Glutamatergic neuron (in vitro differentiated cells): Measurements from ENCODE around the gene GNGT2. TPM values are rescaled to one million over a fixed set of nuclear protein-coding genes. Genes with fewer than 3 reads are reported as not detected.

Experiments used
- DNase-seq: peaks from one replicate; pipeline ENCODE4 v3.0.0; 2022
- H3K27ac Mint-ChIP-seq: one replicate; pipeline ENCODE4 v1.8.0; 2020; ENCODE audit warnings: mild to moderate bottlenecking, mixed read lengths, inconsistent platforms; ENCODE audit not compliant: unreplicated experiment
- H3K27me3 Mint-ChIP-seq: one replicate; pipeline ENCODE4 v1.8.0; 2020; ENCODE audit warnings: mild to moderate bottlenecking, moderate library complexity, mixed read lengths, inconsistent platforms; ENCODE audit not compliant: unreplicated experiment
- H3K36me3 Mint-ChIP-seq: one replicate; pipeline ENCODE4 v1.8.0; 2020; ENCODE audit warnings: mild to moderate bottlenecking, mixed read lengths, inconsistent platforms; ENCODE audit not compliant: unreplicated experiment
- H3K4me1 Mint-ChIP-seq: one replicate; pipeline ENCODE4 v1.8.0; 2020; ENCODE audit warnings: mild to moderate bottlenecking, low read depth, mixed read lengths, inconsistent platforms; ENCODE audit not compliant: unreplicated experiment
- H3K4me3 Mint-ChIP-seq: one replicate; pipeline ENCODE4 v1.8.0; 2020; ENCODE audit warnings: mild to moderate bottlenecking, mixed read lengths, inconsistent platforms; ENCODE audit not compliant: unreplicated experiment
- H3K9me3 Mint-ChIP-seq: one replicate; pipeline ENCODE4 v1.8.0; 2020; ENCODE audit warnings: mild to moderate bottlenecking, moderate library complexity, mixed read lengths, inconsistent platforms; ENCODE audit not compliant: unreplicated experiment
- total RNA-seq: library from RNA; stranded (reverse); fragmentation: NEBNext Ultra II Directional; extraction: Animal tissue kit (Norgen Biotek cat#: 25700); gene quantifications from one replicate; pipeline ENCODE4 v1.2.1, GENCODE V29; 2021; ENCODE audit not compliant: unreplicated experiment
- TF ChIP-seq, protein P1 (sequence below): fragments of 200-600 bp; sonication (generic); IDR thresholded peaks from one replicate; pipeline ENCODE4 v1.5.0; 2021; ENCODE audit not compliant: partially characterized antibody, unreplicated experiment

GNGT2 gene
- total RNA-seq, 1 donor from 2014 or later = not detected

DNA sequence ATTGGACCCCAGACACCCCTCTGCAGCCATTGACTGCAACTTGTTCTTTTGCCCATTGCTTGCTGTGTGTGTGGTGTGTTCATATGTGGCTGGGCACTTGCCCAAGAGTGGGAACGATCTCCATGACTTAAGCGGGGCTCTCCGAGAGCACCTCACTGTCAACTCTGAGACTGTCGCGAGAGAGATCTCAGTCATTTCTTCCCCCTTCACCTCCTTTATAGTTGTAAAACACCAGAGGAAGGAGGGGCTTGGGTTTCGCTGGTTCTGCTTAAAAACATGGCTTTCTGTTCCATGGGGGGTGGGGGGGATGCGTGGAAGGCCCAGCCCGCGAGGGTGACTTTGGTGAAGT, 12.8 kb upstream of the GNGT2 start:
- H3K36me3 Mint-ChIP-seq = no peaks in the 10 kb centered on the region
- no peak overlapping the region for H3K4me3 Mint-ChIP-seq
- H3K4me1 Mint-ChIP-seq = no peaks in the 10 kb centered on the region
- TF ChIP-seq, protein P1, sequence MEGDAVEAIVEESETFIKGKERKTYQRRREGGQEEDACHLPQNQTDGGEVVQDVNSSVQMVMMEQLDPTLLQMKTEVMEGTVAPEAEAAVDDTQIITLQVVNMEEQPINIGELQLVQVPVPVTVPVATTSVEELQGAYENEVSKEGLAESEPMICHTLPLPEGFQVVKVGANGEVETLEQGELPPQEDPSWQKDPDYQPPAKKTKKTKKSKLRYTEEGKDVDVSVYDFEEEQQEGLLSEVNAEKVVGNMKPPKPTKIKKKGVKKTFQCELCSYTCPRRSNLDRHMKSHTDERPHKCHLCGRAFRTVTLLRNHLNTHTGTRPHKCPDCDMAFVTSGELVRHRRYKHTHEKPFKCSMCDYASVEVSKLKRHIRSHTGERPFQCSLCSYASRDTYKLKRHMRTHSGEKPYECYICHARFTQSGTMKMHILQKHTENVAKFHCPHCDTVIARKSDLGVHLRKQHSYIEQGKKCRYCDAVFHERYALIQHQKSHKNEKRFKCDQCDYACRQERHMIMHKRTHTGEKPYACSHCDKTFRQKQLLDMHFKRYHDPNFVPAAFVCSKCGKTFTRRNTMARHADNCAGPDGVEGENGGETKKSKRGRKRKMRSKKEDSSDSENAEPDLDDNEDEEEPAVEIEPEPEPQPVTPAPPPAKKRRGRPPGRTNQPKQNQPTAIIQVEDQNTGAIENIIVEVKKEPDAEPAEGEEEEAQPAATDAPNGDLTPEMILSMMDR = no peak
- peaks cover 21% of the 10 kb centered on the region for H3K27me3 Mint-ChIP-seq
- H3K9me3 Mint-ChIP-seq = peaks cover 1% of the 10 kb centered on the region
- no peak overlapping the region for H3K27ac Mint-ChIP-seq
- DNase-seq = no peak

DNA sequence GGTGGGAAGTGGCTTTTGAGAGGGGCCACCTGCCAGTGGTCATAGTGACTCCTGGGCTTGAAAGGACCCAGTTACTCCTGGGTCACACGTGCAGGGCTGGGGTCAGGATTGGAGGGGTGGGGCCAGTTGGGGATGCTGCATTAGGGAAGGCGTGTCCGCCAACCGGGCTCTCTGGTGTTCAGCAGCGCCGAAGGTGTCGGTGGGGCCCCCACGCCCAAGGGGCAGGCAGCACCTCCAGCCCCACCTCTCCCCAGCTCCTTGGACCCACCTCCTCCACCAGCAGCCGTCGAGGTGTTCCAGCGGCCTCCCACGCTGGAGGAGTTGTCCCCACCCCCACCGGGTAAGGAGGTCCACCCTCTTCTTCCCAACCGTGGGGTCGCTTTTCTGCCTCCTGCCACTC, 9.6 kb upstream of the GNGT2 start:
- no peak overlapping the region for H3K27ac Mint-ChIP-seq
- DNase-seq = no peak
- H3K4me1 Mint-ChIP-seq = no peaks in the 10 kb centered on the region
- peaks cover 1% of the 10 kb centered on the region for H3K9me3 Mint-ChIP-seq
- no peak overlapping the region for H3K4me3 Mint-ChIP-seq
- H3K36me3 Mint-ChIP-seq = no peaks in the 10 kb centered on the region
- H3K27me3 Mint-ChIP-seq = peaks cover 14% of the 10 kb centered on the region
- TF ChIP-seq, protein P1 = no peak

DNA sequence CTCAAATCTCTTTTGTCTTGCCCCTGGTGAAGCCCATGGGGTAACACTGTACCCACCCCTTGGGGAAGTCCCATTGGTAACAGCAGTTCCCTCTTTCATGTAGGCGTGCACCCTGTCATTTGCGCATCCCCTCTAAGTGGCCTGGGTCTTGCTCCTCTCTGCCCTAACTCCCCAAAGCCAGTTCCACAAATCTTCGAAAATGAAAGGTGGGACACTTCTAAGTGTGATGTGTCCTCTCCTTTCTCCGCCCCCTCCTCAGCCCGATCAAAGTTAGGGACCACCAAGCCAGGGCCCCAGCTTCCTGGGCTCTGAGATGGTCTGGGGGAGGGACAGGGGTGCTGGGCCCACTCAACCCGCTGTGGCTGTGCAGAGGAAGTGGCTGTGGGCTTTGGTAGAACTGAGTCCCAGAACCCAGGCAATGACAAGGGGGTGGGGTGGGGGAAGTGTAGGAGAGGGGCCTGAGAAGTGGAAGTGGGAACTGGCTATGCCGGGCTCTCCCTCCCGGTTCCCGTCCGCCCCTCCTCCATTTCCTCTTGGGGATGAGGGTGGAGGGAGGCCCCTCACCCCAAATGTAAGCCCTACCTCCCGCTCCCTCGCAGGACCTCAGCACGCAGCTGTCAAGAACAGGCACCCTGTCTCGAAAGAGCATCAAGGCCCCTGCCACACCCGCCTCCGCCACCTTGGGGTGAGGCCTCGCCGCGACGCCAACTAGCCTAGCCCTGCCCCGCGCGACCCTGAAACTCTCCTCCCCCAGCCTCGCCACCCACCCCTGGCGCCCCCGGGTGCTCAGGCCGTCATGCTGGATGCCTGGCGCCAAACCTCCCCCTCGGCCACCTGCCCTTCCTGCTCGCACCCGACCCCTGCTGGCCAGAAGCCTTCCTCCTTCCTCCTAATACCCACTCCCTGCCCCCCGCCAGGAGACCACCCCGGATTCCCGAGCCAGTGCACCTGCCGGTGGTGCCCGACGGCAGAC, 8.9 kb upstream of the GNGT2 start:
- H3K9me3 Mint-ChIP-seq = peaks cover 1% of the 10 kb centered on the region
- DNase-seq = no peak
- H3K36me3 Mint-ChIP-seq = no peaks in the 10 kb centered on the region
- TF ChIP-seq, protein P1 = no peak
- H3K27ac Mint-ChIP-seq = no peak overlapping the region
- H3K4me1 Mint-ChIP-seq = no peaks in the 10 kb centered on the region
- H3K4me3 Mint-ChIP-seq = no peak overlapping the region
- H3K27me3 Mint-ChIP-seq = peaks cover 14% of the 10 kb centered on the region

DNA sequence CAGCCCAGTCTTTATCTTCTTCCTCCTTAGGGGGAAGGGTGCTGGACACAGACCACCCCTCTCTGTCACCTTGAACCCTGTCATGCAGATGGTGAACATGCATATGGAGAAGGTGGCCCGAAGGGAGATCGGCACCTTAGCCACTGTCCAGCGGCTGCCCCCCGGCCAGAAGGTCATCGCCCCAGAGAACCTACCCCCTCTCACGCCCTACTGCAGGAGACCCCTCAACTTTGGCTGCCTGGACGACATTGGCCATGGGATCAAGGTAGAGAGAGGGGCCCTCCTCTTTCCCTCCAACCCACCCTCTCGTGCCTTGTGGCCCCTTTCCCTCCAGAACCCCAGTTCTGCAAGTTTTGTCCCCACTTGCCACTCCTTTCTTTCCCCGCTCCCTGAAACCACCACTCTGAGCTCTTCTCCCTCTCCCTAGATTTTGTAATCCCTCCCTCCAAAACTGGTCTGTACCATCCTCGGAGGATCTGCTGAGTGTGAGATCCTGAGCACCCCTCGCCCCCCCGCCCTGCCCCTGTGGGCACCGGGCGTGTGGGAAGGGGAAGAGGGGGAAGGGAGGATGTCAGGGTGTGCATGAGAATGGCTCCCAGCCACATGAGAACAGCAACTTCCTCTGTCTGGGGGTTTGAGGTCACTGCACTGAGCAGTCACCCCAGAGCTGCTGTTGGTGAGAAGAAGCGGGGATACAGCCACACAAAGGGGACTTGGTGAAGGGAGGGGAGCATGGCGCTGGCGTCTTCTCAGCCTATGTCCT, 7.5 kb upstream of the GNGT2 start:
- TF ChIP-seq, protein P1 = no peak
- Mint-ChIP-seq H3K4me3 (no peak overlapping the region), H3K9me3 (peaks cover 1% of the 10 kb centered on the region), H3K27ac (no peak overlapping the region), H3K4me1 (no peaks in the 10 kb centered on the region), H3K27me3 (peaks cover 7% of the 10 kb centered on the region), H3K36me3 (no peaks in the 10 kb centered on the region)
- no peak for DNase-seq
